Measurements from ENCODE around the gene SRRM5.
A peak's percentile ranks its signal among the peaks of the same experiment; 100 is the strongest.
"Not testable (repeated sequence)": the region's sequence is repeated elsewhere in the genome, so short reads cannot be mapped to it uniquely, and the experiment has no call there.

SRRM5 gene

GRCh38 chr19:43611788-43612187, at the start of gene SRRM5:
TSS of gene SRRM5 (plus strand) at chr19:43612088. CDS start at chr19:43612122, 34 bp downstream.
- DNase-seq (ENCODE audit: low spot score), result no peak

- no peak for DNase-seq (ENCODE audit: low spot score)
Observed at GRCh38 chr19:43562226-43562697, 49.6 kb upstream of the SRRM5 start.

- peak; percentile 66 for DNase-seq (ENCODE audit: low spot score)
Observed at GRCh38 chr19:43562698-43563241, 49.1 kb upstream of the SRRM5 start.

- DNase-seq (ENCODE audit: low spot score), result no peak
Observed at GRCh38 chr19:43563816-43564457, 48.0 kb upstream of the SRRM5 start.

- DNase-seq (ENCODE audit: low spot score), result no peak
Observed at GRCh38 chr19:43564800-43565199, 47.1 kb upstream of the SRRM5 start.

- no peak for DNase-seq (ENCODE audit: low spot score)
Observed at GRCh38 chr19:43569657-43570056, 42.2 kb upstream of the SRRM5 start.

- DNase-seq (ENCODE audit: low spot score), result no peak
Observed at GRCh38 chr19:43570174-43570791, 41.6 kb upstream of the SRRM5 start.

- no peak for DNase-seq (ENCODE audit: low spot score)
Observed at GRCh38 chr19:43572171-43572588, 39.7 kb upstream of the SRRM5 start.

- peak; percentile 15 for DNase-seq (ENCODE audit: low spot score)
Observed at GRCh38 chr19:43574424-43575155, 37.3 kb upstream of the SRRM5 start.

- peak; percentile 96 for DNase-seq (ENCODE audit: low spot score)
Observed at GRCh38 chr19:43575156-43575950, 36.5 kb upstream of the SRRM5 start, which contains the start of the genes PINLYP and XRCC1. TSS of gene PINLYP (plus strand) at chr19:43575801. CDS start at chr19:43577192, 1,391 bp downstream. TSS of gene XRCC1 (minus strand) at chr19:43575527. CDS start at chr19:43575458, 69 bp downstream.

- no peak for DNase-seq (ENCODE audit: low spot score)
Observed at GRCh38 chr19:43575955-43576878, 35.7 kb upstream of the SRRM5 start.

- DNase-seq (ENCODE audit: low spot score), result no peak
Observed at GRCh38 chr19:43578787-43579186, 33.1 kb upstream of the SRRM5 start.

- no peak for DNase-seq (ENCODE audit: low spot score)
Observed at GRCh38 chr19:43581467-43581866, 30.4 kb upstream of the SRRM5 start.

GRCh38 chr19:43582495-43582894, 29.4 kb upstream of the SRRM5 start:
- no peak for DNase-seq (ENCODE audit: low spot score)

GRCh38 chr19:43584484-43584883, 27.4 kb upstream of the SRRM5 start:
- DNase-seq (ENCODE audit: low spot score), result no peak

GRCh38 chr19:43586346-43586745, 25.5 kb upstream of the SRRM5 start:
- no peak for DNase-seq (ENCODE audit: low spot score)

GRCh38 chr19:43587029-43587428, 24.9 kb upstream of the SRRM5 start:
- not testable (repeated sequence) for DNase-seq (ENCODE audit: low spot score)

GRCh38 chr19:43589277-43589676, 22.6 kb upstream of the SRRM5 start:
- no peak for DNase-seq (ENCODE audit: low spot score)

- no peak for DNase-seq (ENCODE audit: low spot score)
Observed at GRCh38 chr19:43589678-43590077, 22.2 kb upstream of the SRRM5 start.
